Renal cortical epithelial cell (primary cell): ENCODE measurements around the gene LRP1. TPM values are rescaled to one million over a fixed set of nuclear protein-coding genes. Genes with fewer than 3 reads are reported as not detected.

Source experiments
- DNase-seq: peaks from one replicate; pipeline ENCODE4 v3.0.0-alpha.2; 2011; ENCODE audit warnings: low read depth
- total RNA-seq: library from RNA; depleted of rRNA; stranded (reverse); fragments of >200 nt; gene quantifications from 2 replicates; pipeline ENCODE4 v1.2.3, GENCODE V29; 2014

Gene LRP1
- total RNA-seq, 1 donor from 2014 or later = 157 TPM

GRCh38 chr12:57236201-57236924 lies 108.1 kb downstream of the LRP1 start:
- no peak for DNase-seq

DNA sequence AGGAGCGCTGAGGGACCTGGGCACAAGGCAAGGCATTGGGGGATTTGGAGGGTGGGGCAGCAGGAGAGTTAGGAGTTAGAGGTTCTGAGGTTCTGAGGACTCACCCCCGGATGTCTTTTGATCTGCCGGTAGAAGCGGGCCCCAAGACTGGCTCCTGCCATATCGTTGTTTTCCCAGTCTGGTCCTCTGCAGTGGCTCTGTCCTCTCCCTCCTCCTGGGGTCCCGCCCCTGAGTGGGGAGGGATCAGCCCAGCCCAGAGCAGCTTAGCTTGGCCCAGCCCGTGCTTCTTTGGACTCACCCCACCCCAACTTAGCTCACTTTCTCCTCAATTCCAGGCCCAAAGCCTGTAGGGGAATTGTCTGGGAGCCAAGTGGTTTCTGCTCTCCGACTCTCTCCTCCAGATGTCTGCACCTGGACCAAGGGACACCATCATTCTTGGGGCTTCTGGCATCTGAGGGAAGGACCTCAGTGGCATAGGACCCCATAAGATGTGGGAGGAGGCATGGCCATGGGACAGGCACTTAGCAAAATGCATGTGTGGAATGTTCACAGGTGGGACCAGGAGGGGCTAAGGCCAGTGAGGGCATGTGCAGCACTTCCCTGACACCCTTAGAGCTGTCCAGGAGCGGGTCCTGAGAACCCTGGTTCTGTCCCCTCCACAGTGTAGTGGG lies 108.8 kb downstream of the LRP1 start:
- no peak for DNase-seq

DNA sequence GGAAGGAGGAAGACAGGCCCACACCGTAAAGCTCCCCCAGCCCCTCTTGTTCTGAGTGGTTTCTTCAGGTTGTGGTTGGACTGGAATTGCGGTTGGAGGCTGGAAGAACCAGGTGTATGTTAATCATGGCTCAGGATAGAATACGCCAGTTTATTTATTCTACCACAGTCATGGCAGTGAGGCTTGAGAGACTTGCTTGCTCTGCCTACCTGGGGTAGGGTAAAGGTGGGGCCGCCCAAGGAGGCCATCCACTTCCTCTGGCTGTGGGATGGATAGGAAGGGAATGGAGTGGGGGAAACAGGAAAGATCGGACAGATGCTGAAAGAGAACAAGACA lies 109.3 kb downstream of the LRP1 start:
- no peak for DNase-seq

- DNase-seq = no peak
Observed at GRCh38 chr12:57237932-57238853, 109.9 kb downstream of the LRP1 start.

DNA sequence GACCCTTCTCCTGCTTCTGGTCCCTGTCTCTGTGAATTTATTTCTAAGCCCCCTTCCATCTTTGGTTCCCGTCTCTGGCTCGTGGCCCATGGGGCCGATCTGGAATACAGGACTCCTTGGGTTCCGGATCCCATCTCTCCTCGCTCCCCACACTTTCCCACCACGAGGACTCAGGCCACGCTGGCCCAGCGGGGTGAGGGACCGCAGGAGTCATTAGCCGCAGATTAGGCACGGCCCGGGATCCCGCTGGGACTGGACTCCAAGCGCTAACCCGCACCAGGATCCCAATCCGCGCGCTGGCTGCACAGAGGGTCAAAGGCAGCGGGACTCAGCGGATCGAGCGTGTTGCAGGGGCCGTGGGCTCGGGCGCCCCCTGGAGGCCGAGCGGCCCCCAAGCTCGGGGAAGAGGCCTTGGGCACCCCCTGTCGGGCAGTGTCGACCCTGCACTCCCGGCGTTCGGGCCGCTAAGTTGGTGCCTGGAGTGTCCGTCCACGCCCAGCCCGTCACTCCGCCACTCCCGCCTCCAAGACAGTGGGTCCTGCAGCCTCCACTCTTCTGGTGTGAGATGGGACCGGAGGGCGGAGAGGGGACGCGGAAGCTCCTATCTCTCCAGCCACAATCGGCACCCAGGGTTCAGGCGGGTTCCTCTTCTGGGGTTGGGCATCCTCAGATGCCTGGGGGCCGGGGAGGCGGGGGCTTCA lies 110.7 kb downstream of the LRP1 start:
- peak; percentile 37 for DNase-seq

- DNase-seq = no peak
Observed at GRCh38 chr12:57239587-57240065, 111.3 kb downstream of the LRP1 start.

DNA sequence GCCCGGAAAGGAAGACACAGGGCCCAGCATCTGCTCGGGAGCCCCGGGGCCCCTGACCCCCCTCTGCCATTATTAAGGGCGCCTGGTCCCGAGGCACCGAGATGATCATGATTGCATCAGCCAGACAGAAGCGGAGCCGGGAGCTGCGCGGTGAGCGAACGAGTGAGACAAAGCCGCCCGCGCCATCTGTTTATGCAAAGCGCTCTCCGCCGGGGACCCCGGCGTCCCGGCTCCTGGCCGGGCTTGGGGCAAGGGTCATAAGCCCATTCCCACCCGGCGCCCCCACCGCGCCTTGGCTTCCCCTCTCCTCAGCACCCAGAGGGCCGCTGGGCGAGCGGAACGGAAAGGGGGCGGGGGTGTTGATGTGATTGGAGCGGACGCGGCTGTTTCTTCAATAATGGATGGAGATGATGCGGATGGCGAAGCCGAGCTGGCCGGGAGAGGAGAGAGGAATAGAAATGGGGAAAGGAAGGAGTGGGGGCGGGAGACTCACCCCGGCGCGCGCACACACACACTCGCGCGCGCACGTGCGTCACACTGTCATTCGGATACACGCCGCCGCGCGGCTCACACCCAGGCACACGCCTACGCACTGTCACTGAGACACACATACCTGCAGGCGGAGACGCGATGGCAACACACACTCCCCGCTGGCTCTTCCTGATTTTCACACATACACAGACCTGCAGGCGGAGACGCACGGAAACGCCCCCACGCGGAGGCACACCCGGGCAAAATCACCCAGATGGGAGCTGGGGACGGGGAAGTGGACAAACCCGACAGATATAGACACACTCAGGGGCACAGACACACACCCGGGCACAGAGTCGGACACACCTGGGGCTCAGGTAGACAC lies 112.0 kb downstream of the LRP1 start:
- DNase-seq = no peak

DNA sequence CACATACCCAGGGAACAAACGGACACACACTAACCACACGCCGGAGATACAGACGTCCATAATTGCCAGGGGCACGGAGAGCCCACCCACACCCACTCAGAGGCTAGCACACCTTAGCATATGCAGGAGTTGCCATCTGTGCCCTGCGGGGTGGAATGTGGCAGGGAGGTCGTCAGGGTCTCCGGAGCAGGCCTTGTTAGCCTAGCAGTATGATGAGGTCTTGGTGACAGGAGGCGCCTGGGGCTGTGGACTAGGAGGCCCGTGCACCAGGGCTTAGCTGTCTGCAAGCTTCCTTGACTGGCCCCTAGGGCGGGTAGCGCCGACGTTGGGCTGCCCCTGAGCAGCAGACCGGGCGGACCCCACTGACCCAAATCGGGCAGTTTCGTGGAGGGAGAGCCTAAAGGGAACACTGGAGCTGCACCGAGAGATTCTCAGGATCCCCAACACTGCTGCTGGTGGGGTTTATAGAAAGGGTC lies 112.7 kb downstream of the LRP1 start:
- DNase-seq = no peak

GRCh38 chr12:57241402-57242310 lies 113.4 kb downstream of the LRP1 start:
- DNase-seq = no peak

GRCh38 chr12:57242329-57242690 lies 114.0 kb downstream of the LRP1 start:
- DNase-seq = no peak

DNA sequence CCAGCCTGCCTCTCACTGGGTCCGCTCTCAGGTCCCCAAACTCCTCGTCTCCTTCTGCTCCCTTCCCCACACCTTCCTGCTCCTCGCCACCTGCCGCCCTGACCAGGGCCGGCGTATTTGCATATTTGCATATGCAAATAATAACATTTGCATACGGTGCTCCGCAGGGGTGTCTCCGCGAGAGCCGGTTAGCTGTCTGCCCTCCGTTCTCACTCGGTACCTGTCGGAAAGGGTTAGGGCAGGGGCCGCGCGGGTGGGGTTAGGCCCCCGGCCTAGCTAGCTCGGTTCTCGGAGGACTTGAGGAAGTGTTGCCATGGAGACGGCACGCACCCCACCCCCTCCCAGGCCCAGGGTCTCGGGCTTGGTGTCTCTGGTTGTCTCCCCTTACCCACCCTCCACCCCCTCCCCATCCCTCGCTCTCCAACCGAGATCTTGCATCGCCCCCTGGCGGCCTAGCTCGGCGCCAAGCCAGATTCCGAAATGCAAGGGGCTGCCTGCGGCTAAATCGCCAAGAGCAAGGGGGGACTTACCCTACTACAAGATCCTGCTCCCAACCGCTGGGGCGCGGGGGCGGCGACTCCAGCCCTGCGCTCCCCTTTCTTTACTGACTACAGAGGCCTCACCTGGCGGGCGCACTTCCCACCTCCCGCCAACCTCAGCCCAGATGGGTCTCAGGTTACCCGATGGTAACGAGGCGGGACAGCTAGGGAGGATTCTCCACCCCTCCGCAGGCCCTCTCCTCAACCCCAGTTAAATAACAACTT lies 114.6 kb downstream of the LRP1 start:
- DNase-seq = no peak

GRCh38 chr12:57243521-57244311 lies 115.4 kb downstream of the LRP1 start:
- DNase-seq = peak; percentile 33

- no peak for DNase-seq
Observed at GRCh38 chr12:57244312-57244696, 116.0 kb downstream of the LRP1 start.

GRCh38 chr12:57247041-57247440 lies 118.8 kb downstream of the LRP1 start:
- no peak for DNase-seq

DNA sequence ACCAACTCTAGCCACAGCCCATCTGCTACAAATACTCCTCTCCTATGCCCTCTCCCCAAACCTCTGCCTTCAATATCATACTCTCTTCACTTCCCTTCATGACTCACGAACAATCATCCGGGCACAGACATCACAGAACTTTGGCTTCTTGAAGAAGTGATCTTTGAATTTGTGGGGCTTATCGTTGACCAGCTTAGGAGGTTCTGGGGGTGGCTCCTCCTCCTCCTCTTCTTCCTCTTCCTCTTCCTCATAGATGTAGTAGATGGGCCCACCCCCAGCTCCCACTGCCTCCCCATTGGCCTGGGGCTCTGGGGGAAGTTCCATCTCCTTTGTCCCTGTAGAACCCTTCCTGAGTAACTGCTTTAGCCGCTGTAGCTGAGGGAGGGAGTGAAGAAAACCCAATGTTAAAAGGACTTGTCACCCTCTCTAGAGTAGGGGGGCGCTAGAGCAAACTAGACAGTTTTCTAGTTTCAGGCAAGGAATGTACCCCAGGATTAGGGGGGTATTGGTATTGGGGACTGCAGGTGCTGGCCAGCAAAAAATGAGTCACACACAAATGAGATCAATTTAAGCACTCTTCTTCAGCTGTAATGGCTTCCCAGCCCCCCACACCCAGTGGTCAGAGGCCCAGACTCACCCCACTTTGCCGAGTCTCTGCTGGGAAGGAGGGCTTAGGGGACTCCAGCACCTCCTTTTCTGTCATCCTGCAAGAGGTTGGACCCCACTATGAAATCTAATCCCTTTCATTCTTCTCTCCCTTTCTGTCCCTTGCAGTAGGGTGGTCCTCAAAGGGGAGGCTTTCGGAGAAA lies 120.9 kb downstream of the LRP1 start:
- no peak for DNase-seq

- DNase-seq = no peak
Observed at GRCh38 chr12:57250541-57250940, 122.3 kb downstream of the LRP1 start.

DNA sequence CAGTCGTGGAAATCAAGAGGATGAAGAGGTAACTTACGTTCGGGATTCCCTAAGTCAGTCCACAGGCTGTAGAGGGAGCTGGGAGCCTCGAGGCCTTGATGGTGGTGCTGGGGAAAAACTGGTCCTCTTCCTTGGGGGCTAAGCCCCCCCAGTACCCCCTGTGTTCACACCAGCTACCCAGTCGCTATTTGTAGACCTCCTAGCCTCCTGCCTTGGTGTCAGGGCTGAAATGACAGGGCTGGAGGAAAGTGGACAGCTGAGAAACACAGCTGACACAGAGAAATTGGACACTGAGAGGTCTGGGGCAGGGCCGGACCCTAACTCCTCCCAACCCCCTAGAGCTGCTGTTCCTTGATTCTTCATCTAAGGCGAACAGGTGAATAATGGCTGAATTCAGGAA lies 122.7 kb downstream of the LRP1 start, which contains the start of gene STAC3:
STAC3 (minus strand) TSS at position 232 of the 400 bp plus-strand sequence. CDS start 1,551 bp downstream, outside the sequence.
- no peak for DNase-seq
